ENCODE measurements around the gene PEA15. TPM values are rescaled to one million over a fixed set of nuclear protein-coding genes. Genes with fewer than 3 reads are reported as not detected.

PEA15 gene
- total RNA-seq, 1 experiment from 2014 or later = 94.3 TPM

DNA sequence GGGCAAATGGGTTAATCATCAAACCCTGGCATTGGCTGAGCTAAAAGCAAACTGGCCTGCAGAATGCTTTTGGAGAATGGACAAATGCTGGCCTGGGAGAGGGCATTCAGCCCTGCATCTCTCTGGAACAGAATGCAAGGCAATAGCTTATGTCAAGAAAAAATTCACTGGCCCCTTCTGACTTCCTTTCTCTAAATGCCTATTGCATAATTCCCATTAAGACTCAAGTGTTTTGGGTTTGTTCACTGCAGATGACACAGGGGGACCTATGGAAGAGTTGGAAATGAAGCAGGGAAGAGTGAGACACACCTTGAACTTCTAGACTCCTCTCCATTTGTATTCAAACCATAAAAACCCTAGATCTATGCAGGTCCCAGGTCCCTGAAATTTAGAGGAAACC is 15.9 kb downstream of the PEA15 start:
- H3K4me3 ChIP-seq (ENCODE audit: low read depth in 2 of 2, low read length in 2 of 2) = no peak overlapping the region
- intact Hi-C loops (cut with micrococcal nuclease; ENCODE audit: unreplicated experiment) = loop anchor here (10.0 kb wide), 1 partner anchor 1974 kb away; no protein-coding TSS in a partner anchor

DNA sequence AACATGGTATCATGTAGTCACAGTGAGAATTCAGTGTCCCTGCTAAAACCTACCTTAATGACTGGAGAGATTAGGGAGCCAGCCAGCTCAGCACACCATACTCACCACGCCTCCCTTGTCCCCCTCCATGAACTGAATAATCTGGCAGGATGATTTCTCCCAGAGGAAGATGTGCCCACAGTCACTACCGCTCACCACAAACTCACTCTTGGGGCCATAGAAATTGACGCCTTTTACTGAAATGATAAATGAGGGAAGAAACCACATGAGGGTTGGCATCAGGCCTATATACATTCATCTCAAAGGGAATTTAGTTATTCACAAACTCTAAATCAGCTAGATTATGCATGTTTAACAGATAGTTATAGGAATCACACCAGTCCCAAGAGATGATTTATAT is 17.4 kb downstream of the PEA15 start:
- no TSS peak for BruUV-seq (replicated peaks)
- TF ChIP-seq, protein P1, sequence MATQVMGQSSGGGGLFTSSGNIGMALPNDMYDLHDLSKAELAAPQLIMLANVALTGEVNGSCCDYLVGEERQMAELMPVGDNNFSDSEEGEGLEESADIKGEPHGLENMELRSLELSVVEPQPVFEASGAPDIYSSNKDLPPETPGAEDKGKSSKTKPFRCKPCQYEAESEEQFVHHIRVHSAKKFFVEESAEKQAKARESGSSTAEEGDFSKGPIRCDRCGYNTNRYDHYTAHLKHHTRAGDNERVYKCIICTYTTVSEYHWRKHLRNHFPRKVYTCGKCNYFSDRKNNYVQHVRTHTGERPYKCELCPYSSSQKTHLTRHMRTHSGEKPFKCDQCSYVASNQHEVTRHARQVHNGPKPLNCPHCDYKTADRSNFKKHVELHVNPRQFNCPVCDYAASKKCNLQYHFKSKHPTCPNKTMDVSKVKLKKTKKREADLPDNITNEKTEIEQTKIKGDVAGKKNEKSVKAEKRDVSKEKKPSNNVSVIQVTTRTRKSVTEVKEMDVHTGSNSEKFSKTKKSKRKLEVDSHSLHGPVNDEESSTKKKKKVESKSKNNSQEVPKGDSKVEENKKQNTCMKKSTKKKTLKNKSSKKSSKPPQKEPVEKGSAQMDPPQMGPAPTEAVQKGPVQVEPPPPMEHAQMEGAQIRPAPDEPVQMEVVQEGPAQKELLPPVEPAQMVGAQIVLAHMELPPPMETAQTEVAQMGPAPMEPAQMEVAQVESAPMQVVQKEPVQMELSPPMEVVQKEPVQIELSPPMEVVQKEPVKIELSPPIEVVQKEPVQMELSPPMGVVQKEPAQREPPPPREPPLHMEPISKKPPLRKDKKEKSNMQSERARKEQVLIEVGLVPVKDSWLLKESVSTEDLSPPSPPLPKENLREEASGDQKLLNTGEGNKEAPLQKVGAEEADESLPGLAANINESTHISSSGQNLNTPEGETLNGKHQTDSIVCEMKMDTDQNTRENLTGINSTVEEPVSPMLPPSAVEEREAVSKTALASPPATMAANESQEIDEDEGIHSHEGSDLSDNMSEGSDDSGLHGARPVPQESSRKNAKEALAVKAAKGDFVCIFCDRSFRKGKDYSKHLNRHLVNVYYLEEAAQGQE (IDR thresholded peaks at IDR 0.05; ENCODE audit: insufficient read depth in 1 of 2, low read depth in 2 of 2, low read length in 1 of 2) = no peak
- TF ChIP-seq, protein P2, sequence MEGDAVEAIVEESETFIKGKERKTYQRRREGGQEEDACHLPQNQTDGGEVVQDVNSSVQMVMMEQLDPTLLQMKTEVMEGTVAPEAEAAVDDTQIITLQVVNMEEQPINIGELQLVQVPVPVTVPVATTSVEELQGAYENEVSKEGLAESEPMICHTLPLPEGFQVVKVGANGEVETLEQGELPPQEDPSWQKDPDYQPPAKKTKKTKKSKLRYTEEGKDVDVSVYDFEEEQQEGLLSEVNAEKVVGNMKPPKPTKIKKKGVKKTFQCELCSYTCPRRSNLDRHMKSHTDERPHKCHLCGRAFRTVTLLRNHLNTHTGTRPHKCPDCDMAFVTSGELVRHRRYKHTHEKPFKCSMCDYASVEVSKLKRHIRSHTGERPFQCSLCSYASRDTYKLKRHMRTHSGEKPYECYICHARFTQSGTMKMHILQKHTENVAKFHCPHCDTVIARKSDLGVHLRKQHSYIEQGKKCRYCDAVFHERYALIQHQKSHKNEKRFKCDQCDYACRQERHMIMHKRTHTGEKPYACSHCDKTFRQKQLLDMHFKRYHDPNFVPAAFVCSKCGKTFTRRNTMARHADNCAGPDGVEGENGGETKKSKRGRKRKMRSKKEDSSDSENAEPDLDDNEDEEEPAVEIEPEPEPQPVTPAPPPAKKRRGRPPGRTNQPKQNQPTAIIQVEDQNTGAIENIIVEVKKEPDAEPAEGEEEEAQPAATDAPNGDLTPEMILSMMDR (IDR thresholded peaks at IDR 0.05) = no peak
- TF ChIP-seq TCF7L2 (IDR thresholded peaks at IDR 0.05; ENCODE audit: low read depth, low read length) (no peak), SIN3A (IDR thresholded peaks at IDR 0.05; ENCODE audit: borderline replicate concordance, insufficient read depth, low read depth, low read length) (no peak)
- Histone ChIP-seq H3K27me3 (ENCODE audit: control insufficient read depth, insufficient read depth, low read length) (no peaks in the 10 kb centered on the region), H3K9me3 (ENCODE audit: control insufficient read depth, insufficient read depth, low read depth, low read length) (no peaks in the 10 kb centered on the region), H3K36me3 (ENCODE audit: control insufficient read depth, insufficient read depth, low read length) (peaks cover 40% of the 10 kb centered on the region), H3K4me1 (ENCODE audit: control insufficient read depth, insufficient read depth, low read length) (no peaks in the 10 kb centered on the region), H3K4me3 (ENCODE audit: low read depth in 2 of 2, low read length in 2 of 2) (no peak overlapping the region), H3K27ac (ENCODE audit: low read length) (no peak overlapping the region)
- ATAC-seq (no peak), DNase-seq (ENCODE audit: low read depth, low spot score) (no peak)
- CTCF ChIA-PET = no interaction called here
- in situ Hi-C loops (cut with HindIII; ENCODE audit: low pct_unique_long_range_greater_than_20kb, low sequenced_read_pairs) = no loop called here
- intact Hi-C loops (cut with micrococcal nuclease; ENCODE audit: unreplicated experiment) = loop anchor here (10.0 kb wide), 1 partner anchor 1972 kb away; no protein-coding TSS in a partner anchor
- POLR2A ChIA-PET = no interaction called here

More for the DNA sequence above, 15.9 kb downstream of the PEA15 start:
- H3K36me3 ChIP-seq (ENCODE audit: control insufficient read depth, insufficient read depth, low read length) = peaks cover 41% of the 10 kb centered on the region
- H3K27me3 ChIP-seq (ENCODE audit: control insufficient read depth, insufficient read depth, low read length) = no peaks in the 10 kb centered on the region
- ChIA-PET CTCF (interaction anchor here (0.7 kb wide), 1 partner anchor 28 kb away, joined by 3 read pairs; no protein-coding TSS in a partner anchor), POLR2A (no interaction called here)
- in situ Hi-C loops (cut with HindIII; ENCODE audit: low pct_unique_long_range_greater_than_20kb, low sequenced_read_pairs) = no loop called here
- TF ChIP-seq, protein P1 (IDR thresholded peaks at IDR 0.05; ENCODE audit: insufficient read depth in 1 of 2, low read depth in 2 of 2, low read length in 1 of 2) = no peak
- TF ChIP-seq SIN3A (IDR thresholded peaks at IDR 0.05; ENCODE audit: borderline replicate concordance, insufficient read depth, low read depth, low read length) = no peak
- TF ChIP-seq, protein P2 (IDR thresholded peaks at IDR 0.05) = no peak
- no peak for TF ChIP-seq TCF7L2 (IDR thresholded peaks at IDR 0.05; ENCODE audit: low read depth, low read length)
- no peak for TF ChIP-seq POLR2AphosphoS5 (IDR thresholded peaks at IDR 0.05; ENCODE audit: low read depth, low read length)
- H3K9me3 ChIP-seq (ENCODE audit: control insufficient read depth, insufficient read depth, low read depth, low read length) = no peaks in the 10 kb centered on the region
- no peak overlapping the region for H3K27ac ChIP-seq (ENCODE audit: low read length)
- no peak for DNase-seq (ENCODE audit: low read depth, low spot score)
- no TSS peak for BruUV-seq (replicated peaks)
- H3K4me1 ChIP-seq (ENCODE audit: control insufficient read depth, insufficient read depth, low read length) = no peaks in the 10 kb centered on the region
- no peak for ATAC-seq
